OCI-LY7 (cell line): ENCODE results near the gene USP46.

Experiments used
- CTCF ChIP-seq: fragments of 200-600 bp; sonication (generic); conservative IDR thresholded peaks from 2 replicates; pipeline ENCODE4 v1.5.1; 2014; ENCODE audit warnings: mild to moderate bottlenecking, antibody characterized with exemption, low read length, moderate library complexity, mixed read lengths
- EZH2phosphoT487 ChIP-seq: fragments of 200-600 bp; sonication (generic); IDR thresholded peaks from 2 replicates; pipeline ENCODE4 v1.6.1; 2018; ENCODE audit warnings: low read depth, borderline replicate concordance, mild to moderate bottlenecking, mixed run types, antibody characterized with exemption, low read length, moderate library complexity, mixed read lengths

DNA sequence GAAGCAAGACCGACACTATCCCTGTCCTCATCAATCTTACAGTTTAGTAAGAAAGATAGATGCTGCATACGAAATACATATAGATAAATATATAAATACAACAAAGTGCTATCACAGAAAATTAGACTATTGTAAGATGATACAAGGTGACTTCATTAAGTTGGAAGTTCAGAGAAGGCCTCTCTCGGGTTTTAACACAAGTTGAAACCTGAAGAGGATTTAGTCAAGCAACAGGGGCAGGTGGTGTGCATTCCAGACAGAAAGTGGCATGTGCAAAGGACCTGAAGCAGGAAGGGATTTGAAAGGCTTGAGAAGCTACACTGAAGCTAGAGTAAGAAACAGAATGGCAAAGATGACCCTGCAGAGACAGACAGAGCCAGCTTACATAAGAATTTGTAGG, 36.5 kb downstream of the USP46 start:
- TF ChIP-seq CTCF = no peak
- no peak for TF ChIP-seq EZH2phosphoT487
